Hypothalamus (tissue), 51 donors: ENCODE results near the gene CHI3L2.
"Not testable (repeated sequence)": the region's sequence is repeated elsewhere in the genome, so short reads cannot be mapped to it uniquely, and the experiment has no call there.

Experiments
- DNase-seq, 51 donors: peaks; one replicate each; lab custom pipeline; 2025; lab: John Stamatoyannopoulos, UW

Gene CHI3L2

GRCh38 chr1:111201275-111202090 lies 26.0 kb upstream of the CHI3L2 start:
- DNase-seq, result no peak

GRCh38 chr1:111202366-111202706 lies 25.2 kb upstream of the CHI3L2 start:
- no peak for DNase-seq

- no peak for DNase-seq
Measured at GRCh38 chr1:111202707-111203623, 24.5 kb upstream of the CHI3L2 start.

- peak in 26 of 51 donors; percentile 8 to 57 (median 24) for DNase-seq
Measured at GRCh38 chr1:111203681-111204200, 23.8 kb upstream of the CHI3L2 start.

- no peak for DNase-seq
Measured at GRCh38 chr1:111204201-111204982, 23.1 kb upstream of the CHI3L2 start.

- no peak for DNase-seq
Measured at GRCh38 chr1:111204983-111205713, 22.4 kb upstream of the CHI3L2 start.

GRCh38 chr1:111205714-111206050 lies 21.8 kb upstream of the CHI3L2 start:
- no peak for DNase-seq

- DNase-seq, result no peak
Measured at GRCh38 chr1:111208921-111209320, 18.6 kb upstream of the CHI3L2 start.

- no peak for DNase-seq
Measured at GRCh38 chr1:111209622-111210021, 17.9 kb upstream of the CHI3L2 start.

GRCh38 chr1:111211921-111212320 lies 15.6 kb upstream of the CHI3L2 start:
- DNase-seq, result no peak

GRCh38 chr1:111212634-111213335 lies 14.7 kb upstream of the CHI3L2 start:
- no peak for DNase-seq

GRCh38 chr1:111213412-111213811 lies 14.1 kb upstream of the CHI3L2 start:
- DNase-seq, result no peak

GRCh38 chr1:111214074-111214801 lies 13.3 kb upstream of the CHI3L2 start:
- DNase-seq, result no peak

GRCh38 chr1:111214884-111215283 lies 12.6 kb upstream of the CHI3L2 start:
- DNase-seq, result no peak

GRCh38 chr1:111215285-111215684 lies 12.2 kb upstream of the CHI3L2 start:
- not testable (repeated sequence) for DNase-seq

GRCh38 chr1:111216751-111217150 lies 10.8 kb upstream of the CHI3L2 start:
- no peak for DNase-seq

GRCh38 chr1:111217183-111217910 lies 10.2 kb upstream of the CHI3L2 start:
- DNase-seq, result no peak
